Stimulated activated CD8-positive, alpha-beta memory T cell treated with anti-CD3 and anti-CD28 coated beads, Interleukin-4, amount 100 ng/mL, for 48 hours (primary cell): ENCODE measurements around the gene VPS26A.
A peak's percentile ranks its signal among the peaks of the same experiment; 100 is the strongest.
"Not testable (repeated sequence)": the region's sequence is repeated elsewhere in the genome, so short reads cannot be mapped to it uniquely, and the experiment has no call there.

Source experiments
- DNase-seq: peaks from one replicate; pipeline ENCODE4 v3.0.0-alpha.2; 2020

The VPS26A gene

DNA sequence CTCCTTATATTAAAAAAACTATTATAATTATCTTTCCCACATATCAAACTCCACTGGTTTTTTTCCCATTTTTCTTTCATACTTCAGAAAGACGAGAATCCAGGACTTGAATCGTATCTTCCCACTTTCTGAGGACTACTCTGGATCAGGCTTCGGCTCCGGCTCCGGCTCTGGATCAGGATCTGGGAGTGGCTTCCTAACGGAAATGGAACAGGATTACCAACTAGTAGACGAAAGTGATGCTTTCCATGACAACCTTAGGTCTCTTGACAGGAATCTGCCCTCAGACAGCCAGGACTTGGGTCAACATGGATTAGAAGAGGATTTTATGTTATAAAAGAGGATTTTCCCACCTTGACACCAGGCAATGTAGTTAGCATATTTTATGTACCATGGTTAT lies 20.2 kb upstream of the VPS26A start:
- DNase-seq = no peak

DNA sequence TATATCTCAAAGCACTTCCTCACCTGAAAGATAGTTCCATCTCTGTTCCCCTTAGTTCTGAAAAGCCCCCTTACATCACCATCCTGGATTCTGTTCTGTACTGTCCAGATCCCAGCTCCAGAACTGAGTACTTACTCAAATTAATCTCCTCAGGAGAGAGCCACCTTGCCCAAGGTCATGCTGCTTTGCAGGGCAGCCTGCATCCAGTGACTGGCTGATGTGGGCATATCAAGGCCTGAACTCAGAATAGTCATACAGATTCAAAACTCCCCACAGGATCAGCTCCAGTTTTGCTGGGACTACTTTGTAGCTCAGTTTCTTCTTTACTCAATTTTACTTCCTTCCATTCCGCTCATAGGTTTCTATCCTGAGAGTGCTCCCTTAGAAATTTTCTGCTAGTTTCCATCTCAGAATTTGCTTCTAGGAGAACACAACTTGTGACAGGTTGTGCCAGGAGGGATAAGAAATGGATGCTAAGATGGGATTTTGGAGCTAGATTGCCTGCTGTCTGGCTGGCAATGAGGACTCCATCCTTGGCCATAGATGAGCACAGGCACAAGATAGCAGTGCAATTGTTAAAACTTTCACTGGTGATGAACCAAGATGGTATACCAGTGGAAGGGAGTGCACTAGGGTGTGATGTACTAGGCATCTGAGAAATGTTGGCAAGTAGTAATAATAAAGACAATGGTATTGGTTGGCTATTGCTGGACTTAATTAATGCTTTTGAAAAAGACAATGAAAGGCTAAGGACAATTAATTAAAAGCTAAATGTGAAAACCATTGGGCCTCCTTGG lies 18.8 kb upstream of the VPS26A start:
- peak; percentile 18 for DNase-seq

DNA sequence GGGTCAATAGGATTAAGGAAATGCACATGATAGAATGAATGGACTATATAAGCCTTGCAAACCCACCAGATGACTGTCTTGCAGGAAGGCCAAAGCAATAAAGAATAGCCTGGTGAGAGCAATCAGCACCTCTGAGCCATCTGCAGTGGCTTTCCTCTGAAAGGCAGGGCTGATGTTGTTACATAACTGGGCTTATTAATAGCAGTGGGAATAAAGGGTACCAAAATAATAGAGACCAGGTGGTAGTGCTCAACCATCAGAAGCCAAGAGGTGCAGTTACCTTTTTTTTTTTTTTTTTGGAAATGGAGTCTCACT lies 16.8 kb upstream of the VPS26A start:
- no peak for DNase-seq

DNA sequence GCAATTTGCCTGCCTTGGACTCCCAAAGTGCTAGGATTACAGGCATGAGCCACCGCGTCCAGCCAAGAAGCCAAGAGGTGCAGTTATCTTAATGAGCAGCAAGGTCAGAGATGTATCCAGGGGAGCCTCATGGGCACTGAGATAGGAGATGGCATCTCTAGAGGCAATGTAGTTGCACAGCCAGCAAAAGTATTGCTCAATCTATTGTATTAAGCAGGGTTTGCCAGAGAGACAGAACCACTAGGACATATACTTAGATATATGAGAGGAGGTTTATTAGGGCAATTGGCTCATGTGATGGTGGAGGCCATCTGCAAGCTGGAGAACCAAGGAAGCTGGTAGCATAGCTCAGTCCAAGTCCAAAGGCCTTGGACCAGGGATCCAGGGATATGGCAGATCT lies 16.3 kb upstream of the VPS26A start:
- no peak for DNase-seq

DNA sequence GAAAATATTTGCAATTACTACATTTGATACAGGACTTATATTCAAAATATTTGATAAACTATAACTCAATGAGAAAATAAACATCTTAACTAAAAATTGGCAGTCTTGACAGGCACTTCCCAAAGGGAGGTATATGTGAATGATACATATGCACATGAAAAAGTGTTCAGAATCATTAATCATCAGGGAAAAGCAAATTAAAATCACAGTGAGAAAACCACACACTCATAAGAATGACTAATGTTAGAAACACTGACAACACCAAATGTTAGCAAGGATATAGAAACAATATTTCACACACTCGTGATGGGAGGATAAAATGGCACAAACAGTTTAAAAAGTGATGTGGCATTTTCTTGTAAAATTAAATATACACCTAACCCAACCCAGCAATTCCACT lies 4.1 kb upstream of the VPS26A start:
- no peak for DNase-seq

DNA sequence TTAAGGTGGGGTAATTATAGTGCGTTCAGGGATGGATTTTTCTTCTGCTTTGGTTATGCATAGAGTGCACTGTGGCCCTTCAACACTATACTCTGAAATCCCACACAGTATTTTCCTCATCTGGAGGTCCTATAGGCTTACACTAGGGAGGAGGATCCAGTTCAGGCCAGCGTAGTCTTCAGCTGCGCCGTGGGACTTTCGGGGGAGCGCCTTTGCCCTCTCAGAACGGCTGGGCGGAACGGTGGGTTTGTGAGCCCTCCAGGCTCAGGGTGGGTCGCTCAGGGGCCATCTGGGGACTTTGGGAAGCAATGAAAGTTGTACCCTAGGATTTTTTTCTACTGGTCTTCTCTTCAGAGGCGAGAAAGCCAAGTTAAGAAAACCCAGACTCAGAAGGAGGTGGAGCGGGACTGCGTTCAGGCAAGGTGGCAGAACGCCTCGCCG lies 652 bp upstream of the VPS26A start:
- no peak for DNase-seq

DNA sequence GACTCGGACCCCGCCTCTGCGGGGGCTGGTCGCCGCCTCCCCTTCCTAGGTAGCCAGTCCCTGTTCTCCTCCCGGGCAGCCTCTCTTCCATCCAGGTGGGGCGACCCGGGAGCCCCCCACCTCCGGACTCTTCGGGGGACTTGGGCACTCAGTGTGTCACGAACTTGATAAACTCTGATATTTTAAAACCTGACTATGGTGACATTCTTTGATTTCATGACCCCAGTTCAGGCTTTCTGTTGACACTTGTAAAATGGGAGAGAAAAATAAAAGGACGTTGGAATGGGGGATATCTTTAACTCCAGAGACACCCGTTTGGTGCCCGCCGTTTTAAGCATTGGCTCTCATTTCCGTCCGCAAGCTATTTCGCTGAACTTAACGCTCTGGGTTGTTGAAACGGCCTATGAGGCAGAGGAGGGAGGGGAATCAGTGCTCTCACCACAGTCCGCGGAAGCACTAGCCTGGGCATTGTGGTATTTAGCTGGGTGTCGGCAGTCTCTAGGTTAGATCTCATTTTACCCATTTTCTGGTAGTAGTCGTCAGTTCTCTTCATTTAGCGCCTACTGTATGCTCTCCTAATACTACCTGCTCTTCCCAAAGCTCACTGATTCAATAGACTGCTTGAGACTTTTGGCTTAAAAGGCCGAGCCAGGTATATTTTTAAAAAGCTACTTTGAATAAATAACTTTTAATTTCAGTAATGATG lies 738 bp downstream of the VPS26A start:
- peak; percentile 70 for DNase-seq

DNA sequence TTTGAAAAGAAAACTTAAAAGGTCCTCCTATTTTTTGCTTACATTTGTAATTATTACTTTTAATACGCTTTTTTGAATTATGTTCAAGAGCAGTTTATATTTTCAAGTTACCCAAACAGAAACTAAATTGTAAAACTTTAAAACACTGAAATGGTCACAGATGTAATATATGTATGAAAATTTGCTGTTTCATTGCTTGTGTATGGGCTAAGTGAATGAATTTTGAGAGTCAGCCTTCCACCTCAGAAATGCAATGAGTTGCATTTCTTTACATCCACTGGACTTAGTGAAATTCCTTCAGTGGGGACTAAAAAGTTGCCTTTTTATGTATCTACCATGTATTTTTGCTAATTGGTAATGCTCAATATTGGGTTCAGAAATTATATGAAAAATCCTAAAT lies 1.6 kb downstream of the VPS26A start:
- no peak for DNase-seq

DNA sequence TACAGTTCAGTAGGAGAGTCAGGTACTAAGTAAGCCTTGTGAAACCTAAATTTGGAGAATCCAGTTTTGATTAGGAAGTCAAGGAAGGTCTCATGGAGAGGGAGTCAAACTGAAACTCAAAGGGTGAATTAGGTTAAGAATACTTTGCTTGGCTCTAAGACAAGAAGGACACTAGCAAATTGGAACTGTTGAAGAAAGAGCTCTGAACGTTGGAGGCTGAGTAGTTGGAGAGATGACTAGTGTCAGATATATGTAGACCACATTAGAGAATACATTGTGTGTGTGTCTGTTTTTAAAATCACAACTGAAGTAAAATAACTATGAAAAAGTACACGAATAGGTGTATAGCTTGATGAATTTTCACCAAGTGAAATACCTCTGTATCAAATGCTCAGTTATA lies 6.3 kb downstream of the VPS26A start:
- no peak for DNase-seq

DNA sequence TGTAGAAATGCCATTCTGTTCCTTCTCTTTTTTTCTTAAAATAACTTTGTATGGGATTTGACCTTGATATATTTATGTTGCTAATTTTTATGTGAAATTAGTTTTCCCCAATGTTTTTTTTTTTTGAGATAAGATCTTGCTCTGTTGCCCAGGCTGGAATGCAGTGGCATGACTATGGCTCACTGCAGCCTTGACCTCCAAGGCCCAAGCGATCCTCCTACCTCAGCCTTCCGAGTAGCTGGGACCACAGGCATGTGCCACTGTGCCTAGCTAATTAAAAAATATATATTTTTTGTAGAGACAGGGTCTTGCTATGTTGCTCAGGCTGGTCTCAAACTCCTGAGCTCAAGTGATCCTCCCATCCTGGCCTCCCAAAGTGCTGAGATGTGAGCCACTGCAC lies 16.0 kb downstream of the VPS26A start:
- no peak for DNase-seq

DNA sequence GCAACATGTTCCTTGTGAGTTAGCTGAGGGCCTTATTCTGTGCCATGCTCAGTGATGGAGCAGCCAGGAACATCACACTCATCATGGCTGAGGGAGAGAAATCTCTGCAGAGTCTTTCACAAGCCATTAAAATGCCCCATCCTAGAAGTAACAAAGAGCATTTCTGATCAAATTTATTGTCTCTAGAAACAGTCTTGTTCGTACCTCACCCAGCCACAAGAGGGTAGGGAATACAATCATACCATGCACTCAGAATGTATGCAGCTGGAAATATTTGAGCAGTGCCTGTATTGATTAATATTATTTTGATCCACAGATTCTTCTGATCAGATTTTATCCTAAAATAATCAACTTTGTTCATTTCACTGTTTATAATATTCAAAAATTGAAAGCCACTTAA lies 17.3 kb downstream of the VPS26A start:
- no peak for DNase-seq

DNA sequence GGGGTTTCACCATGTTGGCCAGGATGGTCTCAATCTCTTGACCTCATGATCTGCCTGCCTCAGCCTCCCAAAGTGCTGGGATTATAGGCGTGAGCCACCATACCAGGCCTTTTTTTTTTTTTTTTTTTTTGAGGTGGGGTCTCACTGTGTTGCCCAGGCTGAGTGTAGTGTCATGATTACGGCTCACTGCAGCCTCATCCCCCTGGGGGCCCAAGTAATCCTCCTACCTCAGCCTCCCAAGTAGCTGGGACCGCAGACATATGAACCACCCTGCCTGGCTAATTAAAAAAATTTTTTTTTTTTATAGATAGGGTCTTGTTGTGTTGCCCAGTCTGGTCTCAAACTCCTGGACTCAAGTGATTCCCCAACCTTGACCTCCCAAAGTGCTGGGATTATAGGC lies 18.1 kb downstream of the VPS26A start:
- DNase-seq = not testable (repeated sequence)

DNA sequence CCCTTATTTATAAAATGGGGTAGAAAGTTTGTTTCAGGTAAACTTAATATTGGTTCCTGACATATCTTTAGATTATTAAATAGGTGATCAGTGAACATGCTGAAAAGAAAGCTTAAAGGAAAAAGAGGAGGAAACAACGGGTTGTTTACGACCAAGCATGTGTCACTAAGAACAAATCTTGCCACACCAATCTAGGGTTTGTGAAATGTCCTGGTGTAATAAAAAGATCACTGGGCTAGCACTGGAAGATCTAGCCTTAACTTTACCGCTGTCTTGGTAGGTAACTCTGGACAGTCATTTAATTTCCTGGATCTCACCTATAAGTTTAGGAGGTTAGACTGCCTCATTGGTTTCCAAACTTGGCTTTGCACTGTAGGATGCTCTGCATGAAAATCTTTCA lies 19.0 kb downstream of the VPS26A start:
- no peak for DNase-seq

DNA sequence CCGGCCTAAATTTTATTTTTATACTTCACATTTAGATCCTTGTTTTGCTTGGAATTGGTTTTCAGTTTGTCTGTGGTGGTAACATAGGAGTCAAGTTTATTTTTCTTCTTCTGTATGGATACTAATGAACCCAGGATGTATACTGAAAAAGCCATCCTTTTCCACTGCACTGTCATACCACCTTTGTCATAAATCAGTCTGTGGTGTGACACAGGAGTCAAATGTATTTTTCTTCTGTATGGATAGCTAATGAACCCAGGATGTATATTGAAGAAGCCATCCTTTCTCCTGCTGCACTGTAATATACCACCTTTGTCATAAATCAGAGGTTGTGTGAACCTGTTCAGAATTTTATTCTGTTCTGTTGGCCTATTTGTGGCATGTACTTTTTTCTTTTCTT lies 21.4 kb downstream of the VPS26A start:
- no peak for DNase-seq

DNA sequence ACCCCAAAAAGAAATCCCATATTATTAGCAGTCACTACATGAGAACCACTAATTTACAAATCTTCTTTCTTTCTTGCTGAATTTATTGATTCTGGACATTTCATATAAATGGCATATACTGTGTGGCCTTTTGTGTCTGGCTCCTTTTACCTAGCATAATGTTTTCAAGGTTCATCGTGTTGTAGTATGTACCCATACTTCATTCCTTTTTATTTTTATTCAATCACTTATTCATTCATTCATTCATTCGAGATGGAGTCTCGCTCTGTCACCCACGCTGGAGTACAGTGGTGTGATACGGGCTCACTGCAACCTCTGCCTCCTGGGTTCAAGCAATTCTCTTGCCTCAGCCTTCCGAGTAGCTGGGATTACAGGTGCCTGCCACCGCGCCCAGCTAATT lies 21.9 kb downstream of the VPS26A start:
- DNase-seq = no peak

DNA sequence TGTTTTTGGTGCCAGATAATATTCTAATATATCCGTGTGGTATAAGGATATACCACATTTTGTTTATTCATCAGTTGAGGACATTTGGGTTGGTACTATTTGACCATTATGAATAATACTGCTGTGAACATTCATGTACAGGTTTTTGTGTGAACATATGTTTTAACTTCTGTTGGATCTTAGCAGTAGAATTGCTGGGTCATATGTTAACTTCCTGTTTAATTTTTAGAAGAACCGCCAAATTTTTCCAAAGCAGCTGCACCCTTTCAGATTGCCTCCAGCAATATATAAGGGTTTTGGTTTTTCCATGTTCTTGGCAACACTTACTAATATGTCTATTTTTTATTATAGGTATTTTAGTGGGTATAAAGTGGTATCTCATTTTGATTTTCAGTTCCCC lies 22.8 kb downstream of the VPS26A start:
- no peak for DNase-seq

DNA sequence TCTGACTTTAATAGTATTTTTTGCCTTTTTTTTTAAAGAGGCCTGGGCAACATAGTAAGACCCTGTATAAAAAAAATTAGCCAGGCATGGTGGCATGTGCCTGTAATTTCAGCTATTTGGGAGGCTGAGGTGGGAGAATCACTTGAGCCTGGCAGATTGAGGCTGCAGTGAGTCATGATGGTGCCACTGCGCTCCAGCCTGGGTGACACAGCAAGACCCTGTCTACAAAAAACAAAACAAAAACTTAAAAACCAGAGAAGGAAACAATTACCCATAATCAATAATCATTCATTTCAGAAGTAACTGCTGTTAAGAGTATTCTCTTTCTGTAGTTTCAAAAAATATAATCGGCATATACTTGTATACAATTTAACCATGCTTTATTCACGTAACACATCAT lies 28.0 kb downstream of the VPS26A start:
- DNase-seq = no peak

DNA sequence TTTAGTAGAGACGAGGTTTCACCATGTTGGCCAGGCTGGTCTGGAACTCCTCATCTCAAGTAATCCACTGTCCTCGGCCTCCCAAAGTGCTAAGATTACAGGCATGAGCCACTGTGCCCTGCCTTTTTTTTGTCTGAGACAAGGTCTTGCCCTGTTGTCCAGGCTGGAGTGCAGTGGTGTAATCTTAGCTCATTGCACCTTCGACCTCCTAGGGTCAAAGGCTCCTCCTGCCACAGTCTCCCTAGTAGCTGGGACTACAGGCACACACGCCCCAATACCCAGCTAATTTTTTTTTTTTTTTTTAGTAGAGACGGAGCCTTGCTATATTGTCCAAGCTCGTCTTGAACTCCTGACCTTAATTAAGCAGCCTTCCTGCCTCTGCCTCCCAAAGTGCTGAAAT lies 29.2 kb downstream of the VPS26A start:
- no peak for DNase-seq

DNA sequence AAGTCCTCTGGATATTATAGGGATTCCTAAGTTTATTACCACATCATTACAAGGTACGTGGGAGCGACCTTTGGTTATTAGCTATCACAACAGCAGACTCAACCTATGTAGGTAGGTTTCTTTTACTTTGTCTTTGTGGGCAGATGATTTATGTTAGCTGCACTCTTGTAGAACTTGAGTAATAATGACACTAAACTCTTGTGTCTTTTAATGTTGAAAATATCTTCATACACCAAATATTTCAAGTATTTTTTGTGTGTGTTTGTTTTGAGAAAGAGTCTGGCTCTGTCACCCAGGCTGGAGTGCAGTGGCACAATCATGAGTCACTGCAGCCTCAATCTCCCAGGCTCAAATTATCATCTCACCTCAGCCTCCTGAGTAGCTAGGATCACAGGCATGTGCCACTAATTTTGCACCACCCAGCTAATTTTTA lies 36.8 kb downstream of the VPS26A start:
- DNase-seq = no peak

DNA sequence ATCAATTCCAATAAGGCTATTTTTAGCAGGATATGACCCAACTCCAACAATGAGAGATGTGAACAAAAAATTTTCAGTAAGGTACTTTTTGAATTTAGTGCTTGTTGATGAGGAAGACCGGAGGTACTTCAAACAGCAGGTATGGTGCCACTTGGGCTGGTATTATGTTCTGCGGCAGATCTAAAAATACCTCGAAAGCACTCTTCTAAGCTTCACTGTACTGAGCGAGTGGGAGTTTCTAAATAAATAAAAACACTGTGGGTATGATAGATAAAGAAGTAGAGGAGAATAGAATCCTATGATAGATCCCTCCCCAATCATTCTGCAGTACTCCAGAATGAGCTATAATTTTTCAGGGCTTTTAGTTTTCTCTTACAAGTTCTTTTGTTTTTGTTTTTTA lies 44.5 kb downstream of the VPS26A start:
- no peak for DNase-seq

DNA sequence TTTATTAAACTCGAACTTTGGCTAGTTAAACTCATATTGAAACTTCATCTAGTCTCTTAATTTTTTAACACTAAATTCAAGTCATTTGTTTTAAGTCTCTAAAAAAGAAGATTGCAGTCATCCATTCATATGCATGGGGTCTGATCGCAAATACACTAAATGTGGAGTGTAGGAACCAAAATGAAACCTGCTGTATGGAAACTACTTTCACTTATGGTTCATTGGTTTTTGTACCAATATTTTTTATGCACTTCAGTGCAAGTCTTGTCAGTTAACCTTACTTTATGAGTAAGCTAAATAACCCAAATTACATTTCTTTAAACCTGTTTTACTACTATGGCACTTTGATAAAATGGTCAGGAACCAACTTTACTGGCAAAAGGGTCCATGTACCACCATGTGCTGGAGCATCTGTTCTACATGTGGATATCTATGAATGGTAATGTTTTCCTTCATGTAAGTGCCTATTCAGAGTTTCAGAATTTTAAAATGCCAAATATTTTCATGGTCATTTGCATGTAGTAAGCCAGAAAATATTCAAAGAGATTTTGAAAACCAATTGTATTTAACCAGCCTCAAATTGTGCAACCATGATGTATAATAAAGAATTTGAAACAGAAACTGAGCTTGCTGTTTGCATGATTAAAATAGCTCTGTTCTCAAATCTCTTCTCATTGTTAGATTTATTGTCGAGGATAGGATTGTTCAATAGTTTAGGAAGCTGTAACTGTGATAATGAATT lies 48.4 kb downstream of the VPS26A start:
- DNase-seq = no peak

DNA sequence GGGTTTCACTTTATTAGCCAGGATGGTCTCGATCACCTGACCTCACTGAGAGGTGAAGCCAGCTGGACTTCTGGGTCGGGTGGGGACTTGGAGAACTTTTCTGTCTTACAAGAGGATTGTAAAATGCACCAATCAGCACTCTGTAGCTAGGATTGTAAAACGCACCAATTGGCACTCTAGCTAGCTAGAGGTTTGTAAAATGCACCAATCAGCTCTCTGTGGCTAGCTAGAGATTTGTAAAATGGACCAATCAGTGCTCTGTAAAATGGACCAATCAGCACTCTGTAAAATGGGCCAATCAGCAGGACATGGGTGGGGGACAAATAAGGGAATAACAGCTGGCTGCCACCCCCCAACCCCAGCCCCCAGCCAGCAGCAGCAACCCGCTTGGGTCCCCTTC lies 51.3 kb downstream of the VPS26A start:
- DNase-seq = not testable (repeated sequence)

DNA sequence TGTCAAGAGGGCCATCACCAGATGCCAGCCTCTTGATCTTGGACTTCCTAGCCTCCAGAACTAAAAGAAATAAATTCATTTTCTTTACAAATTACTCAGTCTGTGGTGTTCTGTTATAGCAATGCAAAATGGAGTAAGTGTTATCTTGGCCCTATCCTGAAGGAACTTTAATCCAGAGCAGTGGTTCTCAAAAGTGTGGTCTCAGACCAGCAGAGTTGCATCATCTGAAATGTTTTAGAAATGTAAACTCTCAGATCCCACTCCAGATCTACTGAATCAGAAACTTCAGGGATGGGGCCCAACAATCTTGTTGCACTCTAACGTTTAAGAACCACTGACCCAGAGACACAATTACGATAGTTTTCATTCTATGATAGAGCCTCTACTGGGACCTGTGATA lies 52.8 kb downstream of the VPS26A start:
- no peak for DNase-seq

DNA sequence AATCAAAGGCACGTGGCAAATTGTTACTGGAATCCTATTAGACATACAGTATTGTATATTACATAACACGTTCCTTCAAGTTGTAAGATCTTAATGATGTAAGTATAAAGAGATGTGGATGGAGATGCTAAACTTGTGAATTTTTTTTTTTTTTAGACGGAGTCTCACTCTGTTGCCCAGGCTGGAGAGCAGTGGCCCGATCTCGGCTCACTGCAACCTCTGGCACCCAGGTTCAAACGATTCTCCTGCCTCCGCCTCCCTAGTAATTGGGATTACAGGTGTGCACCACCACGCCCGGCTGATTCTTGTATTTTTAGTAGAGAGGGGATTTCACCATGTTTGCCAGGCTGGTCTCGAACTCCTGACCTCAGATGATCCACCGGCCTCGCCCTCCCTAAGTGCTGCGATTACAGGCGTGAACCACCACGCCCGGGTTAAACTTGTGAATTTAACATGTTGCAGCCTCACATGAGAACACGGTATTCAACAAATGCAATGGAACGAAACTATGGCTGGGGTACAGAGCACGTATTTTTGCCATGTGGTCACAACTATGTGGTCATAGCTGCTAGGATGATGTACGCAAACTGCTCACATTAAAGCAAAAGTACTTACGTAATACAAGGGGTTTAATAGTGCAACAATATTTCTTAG lies 55.2 kb downstream of the VPS26A start:
- peak; percentile 42 for DNase-seq
